GM19395 (cell line): Measurements from ENCODE around the gene LDLRAD3.

ENCODE experiments used
- ATAC-seq: cut with Tn5 transposase; IDR thresholded peaks from one replicate; pipeline ENCODE4 v1.9.1; 2021; ENCODE audit warnings: mild to moderate bottlenecking, moderate library complexity; ENCODE audit not compliant: unreplicated experiment

Gene LDLRAD3

GRCh38 chr11:36013950-36014897 lies 70.4 kb downstream of the LDLRAD3 start:
- ATAC-seq = no peak

GRCh38 chr11:36014898-36015665 lies 71.2 kb downstream of the LDLRAD3 start:
- no peak for ATAC-seq

GRCh38 chr11:36015799-36016198 lies 71.9 kb downstream of the LDLRAD3 start:
- ATAC-seq = no peak

GRCh38 chr11:36016263-36016662 lies 72.4 kb downstream of the LDLRAD3 start:
- ATAC-seq = no peak

- no peak for ATAC-seq
Observed at GRCh38 chr11:36016709-36017108, 72.8 kb downstream of the LDLRAD3 start.

- no peak for ATAC-seq
Observed at GRCh38 chr11:36019005-36019596, 75.2 kb downstream of the LDLRAD3 start.

GRCh38 chr11:36019722-36020121 lies 75.9 kb downstream of the LDLRAD3 start:
- no peak for ATAC-seq

- ATAC-seq = no peak
Observed at GRCh38 chr11:36022882-36023281, 79.0 kb downstream of the LDLRAD3 start.

- no peak for ATAC-seq
Observed at GRCh38 chr11:36023922-36024321, 80.1 kb downstream of the LDLRAD3 start.

- ATAC-seq = no peak
Observed at GRCh38 chr11:36024716-36025115, 80.9 kb downstream of the LDLRAD3 start.

- ATAC-seq = no peak
Observed at GRCh38 chr11:36026315-36026968, 82.6 kb downstream of the LDLRAD3 start.

- ATAC-seq = no peak
Observed at GRCh38 chr11:36027731-36028130, 83.9 kb downstream of the LDLRAD3 start.

- ATAC-seq = no peak
Observed at GRCh38 chr11:36029616-36030015, 85.8 kb downstream of the LDLRAD3 start.

- ATAC-seq = no peak
Observed at GRCh38 chr11:36030731-36031281, 86.9 kb downstream of the LDLRAD3 start.

- ATAC-seq = no peak
Observed at GRCh38 chr11:36033082-36033751, 89.4 kb downstream of the LDLRAD3 start.

GRCh38 chr11:36033936-36034335 lies 90.1 kb downstream of the LDLRAD3 start:
- no peak for ATAC-seq

GRCh38 chr11:36034551-36035331 lies 90.9 kb downstream of the LDLRAD3 start:
- no peak for ATAC-seq

GRCh38 chr11:36035454-36035853 lies 91.6 kb downstream of the LDLRAD3 start:
- ATAC-seq = no peak

- no peak for ATAC-seq
Observed at GRCh38 chr11:36035999-36036398, 92.1 kb downstream of the LDLRAD3 start.
